ENCODE results near the gene DPPA2. TPM values are rescaled to one million over a fixed set of nuclear protein-coding genes. Genes with fewer than 3 reads are reported as not detected.

Gene DPPA2
- total and polyA plus RNA-seq, 2 of the 8 experiments (the other 6 are each of a cell fraction or from before 2014, with no cell fraction given), result 7.8 to 12.6 TPM

- Histone ChIP-seq H3K23ac (ENCODE audit: insufficient read length) (no peak overlapping the region), H2BK20ac (ENCODE audit: low read length) (no peak overlapping the region), H3K4me1 (replicated peaks in 1 of 4; ENCODE audit: control insufficient read depth in 3 of 4, insufficient read depth in 4 of 4, low read length in 3 of 4) (peaks cover 7 to 19% (median 13%) of the 10 kb centered on the region in 4 experiments), H3K9me3 (ENCODE audit: insufficient read depth in 2 of 2, low read depth in 1 of 2, low read length in 1 of 2) (no peaks in the 10 kb centered on the region), H3K4me2 (ENCODE audit: insufficient read depth in 1 of 2, low read depth in 2 of 2, low read length in 2 of 2) (peak overlapping the region; percentile 88 to 100), H2BK5ac (ENCODE audit: low read depth, low read length) (no peak overlapping the region), H3K4me3 (ENCODE audit: extremely low read depth in 1 of 4, insufficient read depth in 2 of 4, low read depth in 3 of 4, low read length in 4 of 4) (peak overlapping the region; percentile 95 to 100 (median 96)), H4K5ac (ENCODE audit: insufficient read length, low read depth, low read length) (peak overlapping the region; percentile 47), H2AK5ac (ENCODE audit: low read depth, low read length) (no peak overlapping the region), H3K23me2 (ENCODE audit: low read depth, low read length) (peaks cover 20% of the 10 kb centered on the region), H3K4ac (replicated peaks; ENCODE audit: insufficient read length, low read depth, low read length) (no peak overlapping the region), H3K36me3 (ENCODE audit: control insufficient read depth in 2 of 4, insufficient read depth in 4 of 4, low read length in 3 of 4) (peaks cover 24 to 72% (median 48%) of the 10 kb centered on the region in 4 experiments), H3K27ac (ENCODE audit: low read depth, low read length) (no peak overlapping the region), H4K91ac (replicated peaks; ENCODE audit: insufficient read length, low read length) (no peak overlapping the region), H3K79me1 (ENCODE audit: low read depth, low read length) (no peaks in the 10 kb centered on the region; the same call in 1 of the 2 replicates), H3K79me2 (ENCODE audit: control insufficient read depth in 1 of 2, insufficient read depth in 2 of 2, low read length in 2 of 2) (peaks cover 52 to 97% of the 10 kb centered on the region in 2 experiments), H3K27me3 (replicated peaks in 1 of 4; ENCODE audit: control insufficient read depth in 3 of 4, extremely low read depth in 1 of 4, insufficient read depth in 3 of 4, low read length in 3 of 4) (no peaks in the 10 kb centered on the region), H3K18ac (ENCODE audit: extremely low read depth, low read length) (no peak overlapping the region; the same call in 1 of the 2 replicates), H2BK12ac (ENCODE audit: low read depth, low read length) (no peak overlapping the region), H2BK120ac (replicated peaks; ENCODE audit: low read depth, low read length) (no peak overlapping the region), H4K8ac (ENCODE audit: extremely low read depth, insufficient read depth, low read length) (no peak overlapping the region), H2AFZ (ENCODE audit: low read length) (no peak overlapping the region), H2BK15ac (ENCODE audit: low read length) (no peak overlapping the region), H3K56ac (replicated peaks; ENCODE audit: insufficient read length, low read depth, low read length) (peak overlapping the region; percentile 51), H3K14ac (ENCODE audit: insufficient read length) (no peak overlapping the region), H3K9ac (replicated peaks in 1 of 4; ENCODE audit: extremely low read depth in 1 of 4, low read depth in 3 of 4, low read length in 3 of 4) (peak overlapping the region; percentile 10 to 92 (median 41); a peak in 6 of 7 replicates), H4K20me1 (replicated peaks in 1 of 2; ENCODE audit: control insufficient read depth in 1 of 2, insufficient read depth in 2 of 2, low read length in 2 of 2) (peaks cover 29 to 34% of the 10 kb centered on the region in 2 experiments)
- 5% methylated on average over 1 of the region's 1 CpG; no CpG with 5 or more reads in 1 of the 2 experiments for whole genome bisulfite sequencing, 2 experiments (ENCODE audit: extremely low coverage in 1 of 2, insufficient coverage in 1 of 2, insufficient read length in 1 of 2, insufficient replicate concordance in 2 of 2, low coverage in 1 of 2, low lambda C conversion rate in 2 of 2, missing lambda C conversion rate in 1 of 2)
- DNase-seq (ENCODE audit: low read depth in 1 of 2, low spot score in 2 of 2) (no peak), FAIRE-seq (no peak)
- ChIA-PET POLR2A (ENCODE audit: partially characterized antibody) (interaction anchor here (0.9 to 37.7 kb wide), 14 partner anchors 1 to 98 kb away, joined by 3 to 681 read pairs (median 6); partner anchors contain the start of genes DPPA2 and DPPA4), CTCF (ENCODE audit: partially characterized antibody) (interaction anchor here (0.7 to 3.8 kb wide), 8 partner anchors 11 to 75 kb away, joined by 3 to 11 read pairs (median 4); no protein-coding TSS in a partner anchor)
- no peak for TF ChIP-seq BACH1 (IDR thresholded peaks at IDR 0.05; ENCODE audit: low read length)
- no peak for TF ChIP-seq TEAD4 (IDR thresholded peaks at IDR 0.05; ENCODE audit: low read depth, low read length)
- 0 out of 2 replicates have a peak, but pooled peaks have one; percentile 58 for TF ChIP-seq CHD1 (IDR thresholded peaks at IDR 0.05; ENCODE audit: low read depth, low read length)
Measured at GRCh38 chr3:109334572-109334971, 18.3 kb upstream of the DPPA2 start.
